Caco-2 (cell line): ENCODE measurements around the gene SBSN. TPM values are rescaled to one million over a fixed set of nuclear protein-coding genes. Genes with fewer than 3 reads are reported as not detected.

Source experiments
- BruUV-seq: library from RNA; stranded (reverse); fragments of 400-500 nt; replicated peaks from 2 replicates; lab custom pipeline; 2021; lab: Mats Ljungman, UMichigan
- CTCF ChIA-PET: fragments of 300-600 bp; sonication (Branson Sonifier 250); formaldehyde crosslinking; loops from one replicate; lab custom pipeline; 2022; ENCODE audit warnings: antibody characterized with exemption; lab: Charles Lee
- POLR2A ChIA-PET: fragments of 300-600 bp; sonication (Branson Sonifier 250); formaldehyde crosslinking; loops from one replicate; lab custom pipeline; 2022; ENCODE audit warnings: antibody characterized with exemption; lab: Charles Lee
- DNase-seq, 2 experiments: peaks; one replicate each; pipeline versions ENCODE4 v3.0.0 to v3.0.0-alpha.2; 2020 to 2022
- H3K27me3 ChIP-seq: replicated peaks from 2 replicates; pipeline ENCODE4 v1.6.0; 2011; ENCODE audit warnings: low read length; ENCODE audit not compliant: control insufficient read depth, insufficient read depth
- H3K36me3 ChIP-seq: 2 replicates; pipeline ENCODE4 v1.5.1; 2011; ENCODE audit warnings: low read length; ENCODE audit not compliant: control insufficient read depth, insufficient read depth
- H3K4me1 ChIP-seq: fragments of 250-450 bp; sonication (Bioruptor Pico); 2 replicates; pipeline ENCODE4 v1.5.1; 2020; ENCODE audit warnings: mild to moderate bottlenecking
- H3K4me3 ChIP-seq: 2 replicates; pipeline ENCODE4 v1.5.1; 2011; ENCODE audit warnings: low read depth, mild to moderate bottlenecking, control low read depth, low read length
- H3K9me3 ChIP-seq: fragments of 250-450 bp; sonication (Bioruptor Pico); 2 replicates; pipeline ENCODE4 v1.5.1; 2020; ENCODE audit warnings: mild to moderate bottlenecking, moderate library complexity
- H3K27ac Mint-ChIP-seq: one replicate; pipeline ENCODE4 v1.8.0; 2022; ENCODE audit warnings: mixed read lengths; ENCODE audit not compliant: unreplicated experiment
- H3K27me3 Mint-ChIP-seq: one replicate; pipeline ENCODE4 v1.8.0; 2022; ENCODE audit warnings: mixed read lengths; ENCODE audit not compliant: insufficient read depth, unreplicated experiment
- H3K36me3 Mint-ChIP-seq: one replicate; pipeline ENCODE4 v1.8.0; 2022; ENCODE audit warnings: mild to moderate bottlenecking, mixed read lengths; ENCODE audit not compliant: insufficient read depth, unreplicated experiment
- H3K4me1 Mint-ChIP-seq: one replicate; pipeline ENCODE4 v1.8.0; 2022; ENCODE audit warnings: low read depth, mixed read lengths; ENCODE audit not compliant: unreplicated experiment
- H3K4me3 Mint-ChIP-seq: one replicate; pipeline ENCODE4 v1.8.0; 2022; ENCODE audit warnings: mild to moderate bottlenecking, moderate library complexity, mixed read lengths; ENCODE audit not compliant: unreplicated experiment
- H3K9me3 Mint-ChIP-seq: one replicate; pipeline ENCODE4 v1.8.0; 2022; ENCODE audit warnings: mixed read lengths; ENCODE audit not compliant: unreplicated experiment
- CTCF ChIP-seq, 2 experiments: fragments of 200-600 bp in 1 of 2; IDR thresholded peaks; 1 replicate in 1 of 2; 2 replicates in 1 of 2; pipeline versions ENCODE4 v1.5.1 to v1.8.0; 2011 to 2022; ENCODE audit warnings: antibody characterized with exemption in 1 of 2, control low read depth in 1 of 2, inconsistent platforms in 1 of 2, low read depth in 1 of 2, low read length in 1 of 2, mild to moderate bottlenecking in 1 of 2, moderate library complexity in 1 of 2; ENCODE audit not compliant: insufficient read depth in 1 of 2, severe bottlenecking in 1 of 2, unreplicated experiment in 1 of 2
- intact Hi-C: fragments of 100-400 bp; cut with micrococcal nuclease; formaldehyde crosslinking; loops from one replicate; pipeline ENCODE4 v1.10.0; 2022; ENCODE audit not compliant: unreplicated experiment
- total RNA-seq: library from RNA; stranded (reverse); gene quantifications from 2 replicates; pipeline ENCODE4 v1.2.3, GENCODE V29; 2022

SBSN gene
- total RNA-seq, 1 experiment from 2014 or later = not detected

GRCh38 chr19:35534803-35535480 is 6.8 kb upstream of the SBSN start:
- Histone ChIP-seq H3K4me1 (no peaks in the 10 kb centered on the region), H3K36me3 (no peaks in the 10 kb centered on the region), H3K9me3 (no peaks in the 10 kb centered on the region), H3K27me3 (no peaks in the 10 kb centered on the region), H3K4me3 (no peak overlapping the region)
- no peaks in the 10 kb centered on the region for H3K9me3 Mint-ChIP-seq
- intact Hi-C loops = no loop called here
- CTCF ChIA-PET = no interaction called here
- BruUV-seq = no TSS peak
- POLR2A ChIA-PET = interaction anchor here (1.0 kb wide), 1 partner anchor 24 kb away, joined by 3 read pairs; no protein-coding TSS in a partner anchor
- no peak overlapping the region for H3K27ac Mint-ChIP-seq
- DNase-seq = no peak
- peaks cover 11% of the 10 kb centered on the region for H3K27me3 Mint-ChIP-seq
- no peak for TF ChIP-seq CTCF (IDR thresholded peaks at IDR 0.05; ENCODE audit: insufficient read depth in 1 of 2, low read depth in 1 of 2, low read length in 1 of 2, severe bottlenecking in 1 of 2, unreplicated experiment in 1 of 2)
- no peaks in the 10 kb centered on the region for H3K4me1 Mint-ChIP-seq
- H3K4me3 Mint-ChIP-seq = no peak overlapping the region
- no peaks in the 10 kb centered on the region for H3K36me3 Mint-ChIP-seq

GRCh38 chr19:35533822-35534392 is 5.8 kb upstream of the SBSN start:
- intact Hi-C loops = no loop called here
- no peak overlapping the region for H3K27ac Mint-ChIP-seq
- H3K36me3 Mint-ChIP-seq = no peaks in the 10 kb centered on the region
- no peak overlapping the region for H3K4me3 ChIP-seq
- H3K4me3 Mint-ChIP-seq = no peak overlapping the region
- TF ChIP-seq CTCF (IDR thresholded peaks at IDR 0.05; ENCODE audit: insufficient read depth in 1 of 2, low read depth in 1 of 2, low read length in 1 of 2, severe bottlenecking in 1 of 2, unreplicated experiment in 1 of 2) = no peak
- peaks cover 13% of the 10 kb centered on the region for H3K27me3 Mint-ChIP-seq
- H3K27me3 ChIP-seq = no peaks in the 10 kb centered on the region
- no peak for DNase-seq
- no peaks in the 10 kb centered on the region for H3K4me1 ChIP-seq
- BruUV-seq = no TSS peak
- POLR2A ChIA-PET = no interaction called here
- no peaks in the 10 kb centered on the region for H3K9me3 Mint-ChIP-seq
- H3K36me3 ChIP-seq = no peaks in the 10 kb centered on the region
- no peaks in the 10 kb centered on the region for H3K4me1 Mint-ChIP-seq
- no peaks in the 10 kb centered on the region for H3K9me3 ChIP-seq
- CTCF ChIA-PET = no interaction called here

- ChIA-PET POLR2A (no interaction called here), CTCF (no interaction called here)
- no peak for TF ChIP-seq CTCF (IDR thresholded peaks at IDR 0.05; ENCODE audit: insufficient read depth in 1 of 2, low read depth in 1 of 2, low read length in 1 of 2, severe bottlenecking in 1 of 2, unreplicated experiment in 1 of 2)
- Mint-ChIP-seq H3K4me1 (no peaks in the 10 kb centered on the region), H3K27me3 (peaks cover 16% of the 10 kb centered on the region), H3K27ac (no peak within 1 kb of the TSS), H3K4me3 (no peak within 1 kb of the TSS), H3K36me3 (no peaks in the 10 kb centered on the region), H3K9me3 (no peaks in the 10 kb centered on the region)
- H3K9me3 ChIP-seq = no peaks in the 10 kb centered on the region
- no TSS peak for BruUV-seq
- DNase-seq = no peak
- H3K27me3 ChIP-seq = no peaks in the 10 kb centered on the region
- H3K36me3 ChIP-seq = no peaks in the 10 kb centered on the region
- intact Hi-C loops = no loop called here
- H3K4me3 ChIP-seq = no peak within 1 kb of the TSS
- H3K4me1 ChIP-seq = no peaks in the 10 kb centered on the region
Measured at GRCh38 chr19:35533201-35533821, 5.2 kb upstream of the SBSN start, which contains the start of gene GAPDHS. Gene GAPDHS, plus strand, starts transcription at chr19:35533456. Its CDS starts 72 bp downstream, at chr19:35533528.
